ENCODE results near the gene STOML1.

- no peak for TF ChIP-seq CTCF (IDR thresholded peaks at IDR 0.05; ENCODE audit: poor library complexity)
- TF ChIP-seq EZH2 (IDR thresholded peaks at IDR 0.05; ENCODE audit: borderline replicate concordance), result no peak
Observed at GRCh38 chr15:73978896-73979295, 13.2 kb downstream of the STOML1 start.
